Liver (tissue), 9 donors: ENCODE measurements around the gene TANGO6. TPM values are rescaled to one million over a fixed set of nuclear protein-coding genes. Genes with fewer than 3 reads are reported as not detected.

Experiments used
- DNase-seq: peaks from one replicate; pipeline ENCODE4 v3.0.0-alpha.2; 2017; ENCODE audit warnings: low spot score
- H3K27ac ChIP-seq, 2 donors: one replicate each; pipeline ENCODE4 v1.7.0; 2013; ENCODE audit warnings: inconsistent platforms in 2 of 2, low read length in 2 of 2, control low read depth in 1 of 2, low read depth in 1 of 2, mild to moderate bottlenecking in 1 of 2
- H3K27me3 ChIP-seq, 4 donors: one replicate each; pipeline versions ENCODE4 v1.6.1 to v1.7.0; 2013; ENCODE audit warnings: low read length in 3 of 4, inconsistent platforms in 1 of 4, mild to moderate bottlenecking in 1 of 4, moderate library complexity in 1 of 4; ENCODE audit not compliant: control insufficient read depth in 4 of 4, insufficient read depth in 4 of 4
- H3K36me3 ChIP-seq, 4 donors: one replicate each; pipeline versions ENCODE4 v1.6.1 to v1.7.0; 2013; ENCODE audit warnings: low read length in 3 of 4, mild to moderate bottlenecking in 3 of 4, low read depth in 1 of 4, moderate library complexity in 1 of 4; ENCODE audit not compliant: control insufficient read depth in 4 of 4, insufficient read depth in 3 of 4
- H3K4me1 ChIP-seq, 4 donors: one replicate each; pipeline versions ENCODE4 v1.6.1 to v1.7.0; 2013; ENCODE audit warnings: low read length in 3 of 4, mild to moderate bottlenecking in 3 of 4, moderate library complexity in 1 of 4; ENCODE audit not compliant: control insufficient read depth in 4 of 4, insufficient read depth in 4 of 4
- H3K4me3 ChIP-seq, 3 donors: one replicate each; pipeline versions ENCODE4 v1.6.1 to v1.7.0; 2013; ENCODE audit warnings: low read length in 3 of 3, control low read depth in 1 of 3, low read depth in 1 of 3, mild to moderate bottlenecking in 1 of 3
- H3K9ac ChIP-seq, 2 donors: one replicate each; pipeline ENCODE4 v1.7.0; 2013; ENCODE audit warnings: low read length in 2 of 2, mild to moderate bottlenecking in 2 of 2, moderate library complexity in 2 of 2, control low read depth in 1 of 2, low read depth in 1 of 2
- H3K9me3 ChIP-seq, 4 donors: one replicate each; pipeline versions ENCODE4 v1.6.1 to v1.7.0; 2013; ENCODE audit warnings: low read length in 3 of 4; ENCODE audit not compliant: control insufficient read depth in 4 of 4
- ATF3 ChIP-seq: IDR thresholded peaks from 2 replicates; pipeline ENCODE4 v1.6.1; 2016; ENCODE audit warnings: antibody characterized with exemption
- EGR1 ChIP-seq, 2 donors: IDR thresholded peaks; 2 replicates each; pipeline ENCODE4 v1.6.1; 2016 to 2018; ENCODE audit warnings: antibody characterized with exemption in 2 of 2, low read depth in 2 of 2
- FOXA1 ChIP-seq: IDR thresholded peaks from 2 replicates; pipeline ENCODE4 v1.6.1; 2016; ENCODE audit warnings: antibody characterized with exemption
- FOXA2 ChIP-seq: IDR thresholded peaks from 2 replicates; pipeline ENCODE4 v1.6.1; 2016; ENCODE audit warnings: antibody characterized with exemption
- GABPA ChIP-seq, 2 donors: IDR thresholded peaks in 1 of 2; conservative IDR thresholded peaks in 1 of 2; 2 replicates each; pipeline ENCODE4 v1.6.1; 2016; ENCODE audit warnings: antibody characterized with exemption in 2 of 2, mild to moderate bottlenecking in 1 of 2, moderate library complexity in 1 of 2
- HNF4A ChIP-seq, 2 donors: conservative IDR thresholded peaks; 2 replicates each; pipeline ENCODE4 v1.6.1; 2016; ENCODE audit warnings: antibody characterized with exemption in 2 of 2, mild to moderate bottlenecking in 2 of 2
- HNF4G ChIP-seq: IDR thresholded peaks from 2 replicates; pipeline ENCODE4 v1.6.1; 2016; ENCODE audit warnings: antibody characterized with exemption
- JUND ChIP-seq, 2 donors: IDR thresholded peaks; 2 replicates each; pipeline ENCODE4 v1.6.1; 2016; ENCODE audit warnings: antibody characterized with exemption in 2 of 2
- NR2F2 ChIP-seq: IDR thresholded peaks from 2 replicates; pipeline ENCODE4 v1.6.1; 2016; ENCODE audit warnings: antibody characterized with exemption
- RAD21 ChIP-seq, 2 donors: IDR thresholded peaks; 2 replicates each; pipeline ENCODE4 v1.6.1; 2016; ENCODE audit warnings: antibody characterized with exemption in 2 of 2, mild to moderate bottlenecking in 2 of 2
- RXRA ChIP-seq, 2 donors: IDR thresholded peaks; 2 replicates each; pipeline ENCODE4 v1.6.1; 2017 to 2018; ENCODE audit warnings: antibody characterized with exemption in 2 of 2, mild to moderate bottlenecking in 1 of 2
- SP1 ChIP-seq: IDR thresholded peaks from 2 replicates; pipeline ENCODE4 v1.6.1; 2018; ENCODE audit warnings: antibody characterized with exemption, mild to moderate bottlenecking
- TAF1 ChIP-seq: conservative IDR thresholded peaks from 2 replicates; pipeline ENCODE4 v1.6.1; 2016; ENCODE audit warnings: antibody characterized with exemption, mild to moderate bottlenecking
- YY1 ChIP-seq: IDR thresholded peaks from 2 replicates; pipeline ENCODE4 v1.6.1; 2016; ENCODE audit warnings: antibody characterized with exemption, mild to moderate bottlenecking
- ZBTB33 ChIP-seq: IDR thresholded peaks from 2 replicates; pipeline ENCODE4 v1.6.1; 2016; ENCODE audit warnings: antibody characterized with exemption
- WGBS: extraction: QIAGEN DNeasy Blood & Tissue Kit; methylation state at CpG from one replicate; pipeline ENCODE4 v1.1.7; 2013; 5-methylcytosine and 5-hydroxymethylcytosine counted together
- polyA plus RNA-seq, 2 donors: library from polyadenylated mRNA; stranded (reverse) in 1 of 2; unstranded in 1 of 2; fragments of 200-250 nt in 1 of 2; fragments of >200 nt in 1 of 2; fragmentation: Nextera tagmentation in 1 of 2; extraction: Ambion mirVana in 1 of 2; gene quantifications; one replicate each; pipeline versions ENCODE4 v1.2.1 to v1.2.3, GENCODE V29; 2013 to 2015
- total RNA-seq, 2 donors: library from RNA; depleted of rRNA; stranded (reverse); fragments of >200 nt; gene quantifications; one replicate each; pipeline ENCODE4 v1.2.3, GENCODE V29; 2014
- TF ChIP-seq, protein P1 (sequence below): IDR thresholded peaks from 2 replicates; pipeline ENCODE4 v1.6.1; 2016; ENCODE audit warnings: antibody characterized with exemption
- TF ChIP-seq, protein P2 (sequence below): fragments of 150-350 bp; IDR thresholded peaks from 2 replicates; pipeline ENCODE4 v1.5.1; 2017; ENCODE audit warnings: improper control_type of control experiment, low read depth, low read length; ENCODE audit not compliant: missing input control
- TF ChIP-seq, protein P3 (sequence below): IDR thresholded peaks from 2 replicates; pipeline ENCODE4 v1.6.1; 2016; ENCODE audit warnings: antibody characterized with exemption, mild to moderate bottlenecking
- donor health status: healthy.
- donor health status: healthy.
- donor health status: healthy.
- donor health status: healthy.
- donor health status: healthy.

TANGO6 gene
- total and polyA plus RNA-seq, 4 donors, result 6.8 to 40.6 (median 10.5) TPM

GRCh38 chr16:69112285-69113129 lies 269.2 kb downstream of the TANGO6 start:
- no peak overlapping the region for H3K27ac ChIP-seq
- TF ChIP-seq, protein P1, sequence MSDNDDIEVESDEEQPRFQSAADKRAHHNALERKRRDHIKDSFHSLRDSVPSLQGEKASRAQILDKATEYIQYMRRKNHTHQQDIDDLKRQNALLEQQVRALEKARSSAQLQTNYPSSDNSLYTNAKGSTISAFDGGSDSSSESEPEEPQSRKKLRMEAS, result no peak
- no peak for TF ChIP-seq FOXA1
- TF ChIP-seq, protein P2, sequence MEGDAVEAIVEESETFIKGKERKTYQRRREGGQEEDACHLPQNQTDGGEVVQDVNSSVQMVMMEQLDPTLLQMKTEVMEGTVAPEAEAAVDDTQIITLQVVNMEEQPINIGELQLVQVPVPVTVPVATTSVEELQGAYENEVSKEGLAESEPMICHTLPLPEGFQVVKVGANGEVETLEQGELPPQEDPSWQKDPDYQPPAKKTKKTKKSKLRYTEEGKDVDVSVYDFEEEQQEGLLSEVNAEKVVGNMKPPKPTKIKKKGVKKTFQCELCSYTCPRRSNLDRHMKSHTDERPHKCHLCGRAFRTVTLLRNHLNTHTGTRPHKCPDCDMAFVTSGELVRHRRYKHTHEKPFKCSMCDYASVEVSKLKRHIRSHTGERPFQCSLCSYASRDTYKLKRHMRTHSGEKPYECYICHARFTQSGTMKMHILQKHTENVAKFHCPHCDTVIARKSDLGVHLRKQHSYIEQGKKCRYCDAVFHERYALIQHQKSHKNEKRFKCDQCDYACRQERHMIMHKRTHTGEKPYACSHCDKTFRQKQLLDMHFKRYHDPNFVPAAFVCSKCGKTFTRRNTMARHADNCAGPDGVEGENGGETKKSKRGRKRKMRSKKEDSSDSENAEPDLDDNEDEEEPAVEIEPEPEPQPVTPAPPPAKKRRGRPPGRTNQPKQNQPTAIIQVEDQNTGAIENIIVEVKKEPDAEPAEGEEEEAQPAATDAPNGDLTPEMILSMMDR, result peak; percentile 76
- TF ChIP-seq SP1, result no peak
- TF ChIP-seq HNF4G, result no peak
- no peak for TF ChIP-seq JUND (IDR thresholded peaks at IDR 0.05)
- TF ChIP-seq HNF4A (conservative IDR thresholded peaks at IDR 0.05), result no peak
- TF ChIP-seq RAD21 (IDR thresholded peaks at IDR 0.05), result peak; percentile 78 to 84
- WGBS, result 43% methylated on average over 6 of the region's 6 CpGs
- peak; percentile 72 for DNase-seq
- peaks cover under 1 to 19% (median 4%) of the 10 kb centered on the region in 4 donors for H3K4me1 ChIP-seq
- H3K9me3 ChIP-seq, result no peaks in the 10 kb centered on the region
- no peak overlapping the region for H3K9ac ChIP-seq
- no peak overlapping the region for H3K4me3 ChIP-seq
- H3K36me3 ChIP-seq, result peaks cover 0 to 22% (median 2%) of the 10 kb centered on the region in 4 donors
- no peaks in the 10 kb centered on the region for H3K27me3 ChIP-seq

GRCh38 chr16:69113216-69113615 lies 269.9 kb downstream of the TANGO6 start:
- H3K36me3 ChIP-seq, result peaks cover 0 to 24% (median 2%) of the 10 kb centered on the region in 4 donors
- no peak overlapping the region for H3K27ac ChIP-seq
- TF ChIP-seq ATF3 (no peak), NR2F2 (no peak), HNF4A (conservative IDR thresholded peaks at IDR 0.05) (no peak), JUND (IDR thresholded peaks at IDR 0.05) (no peak), FOXA2 (no peak), SP1 (no peak), ZBTB33 (no peak), RAD21 (IDR thresholded peaks at IDR 0.05) (no peak), GABPA (IDR thresholded peaks at IDR 0.05 in 1 of 2, conservative IDR thresholded peaks at IDR 0.05 in 1 of 2) (no peak), HNF4G (no peak), FOXA1 (no peak), YY1 (no peak), RXRA (IDR thresholded peaks at IDR 0.05) (no peak), TAF1 (no peak), EGR1 (IDR thresholded peaks at IDR 0.05; ENCODE audit: low read depth in 2 of 2) (no peak)
- TF ChIP-seq, protein P1, result no peak
- TF ChIP-seq, protein P2, result no peak
- TF ChIP-seq, protein P3, sequence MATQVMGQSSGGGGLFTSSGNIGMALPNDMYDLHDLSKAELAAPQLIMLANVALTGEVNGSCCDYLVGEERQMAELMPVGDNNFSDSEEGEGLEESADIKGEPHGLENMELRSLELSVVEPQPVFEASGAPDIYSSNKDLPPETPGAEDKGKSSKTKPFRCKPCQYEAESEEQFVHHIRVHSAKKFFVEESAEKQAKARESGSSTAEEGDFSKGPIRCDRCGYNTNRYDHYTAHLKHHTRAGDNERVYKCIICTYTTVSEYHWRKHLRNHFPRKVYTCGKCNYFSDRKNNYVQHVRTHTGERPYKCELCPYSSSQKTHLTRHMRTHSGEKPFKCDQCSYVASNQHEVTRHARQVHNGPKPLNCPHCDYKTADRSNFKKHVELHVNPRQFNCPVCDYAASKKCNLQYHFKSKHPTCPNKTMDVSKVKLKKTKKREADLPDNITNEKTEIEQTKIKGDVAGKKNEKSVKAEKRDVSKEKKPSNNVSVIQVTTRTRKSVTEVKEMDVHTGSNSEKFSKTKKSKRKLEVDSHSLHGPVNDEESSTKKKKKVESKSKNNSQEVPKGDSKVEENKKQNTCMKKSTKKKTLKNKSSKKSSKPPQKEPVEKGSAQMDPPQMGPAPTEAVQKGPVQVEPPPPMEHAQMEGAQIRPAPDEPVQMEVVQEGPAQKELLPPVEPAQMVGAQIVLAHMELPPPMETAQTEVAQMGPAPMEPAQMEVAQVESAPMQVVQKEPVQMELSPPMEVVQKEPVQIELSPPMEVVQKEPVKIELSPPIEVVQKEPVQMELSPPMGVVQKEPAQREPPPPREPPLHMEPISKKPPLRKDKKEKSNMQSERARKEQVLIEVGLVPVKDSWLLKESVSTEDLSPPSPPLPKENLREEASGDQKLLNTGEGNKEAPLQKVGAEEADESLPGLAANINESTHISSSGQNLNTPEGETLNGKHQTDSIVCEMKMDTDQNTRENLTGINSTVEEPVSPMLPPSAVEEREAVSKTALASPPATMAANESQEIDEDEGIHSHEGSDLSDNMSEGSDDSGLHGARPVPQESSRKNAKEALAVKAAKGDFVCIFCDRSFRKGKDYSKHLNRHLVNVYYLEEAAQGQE, result no peak
- no peak overlapping the region for H3K4me3 ChIP-seq
- H3K4me1 ChIP-seq, result peaks cover 0 to 19% (median 1%) of the 10 kb centered on the region in 4 donors
- H3K27me3 ChIP-seq, result no peaks in the 10 kb centered on the region
- WGBS, result 97% methylated on average over 7 of the region's 7 CpGs
- no peak overlapping the region for H3K9ac ChIP-seq
- DNase-seq, result no peak
- H3K9me3 ChIP-seq, result no peaks in the 10 kb centered on the region
